ENCODE measurements around the gene UBQLN1. TPM values are rescaled to one million over a fixed set of nuclear protein-coding genes. Genes with fewer than 3 reads are reported as not detected.

UBQLN1 gene
- polyA plus RNA-seq, 1 experiment = 124 TPM

GRCh38 chr9:83701769-83702168 lies 6.0 kb downstream of the UBQLN1 start:
- Histone ChIP-seq H3K4me3 (ENCODE audit: low read depth, low read length) (no peak overlapping the region), H3K27me3 (ENCODE audit: control insufficient read depth, insufficient read depth, low read length) (no peaks in the 10 kb centered on the region), H3K9me3 (ENCODE audit: control insufficient read depth, insufficient read depth, low read length) (peaks cover 2% of the 10 kb centered on the region; the same call in 1 of the 2 replicates), H3K27ac (ENCODE audit: low read depth, low read length) (no peak overlapping the region)
- no peak for DNase-seq (ENCODE audit: low read depth, low spot score)
- TF ChIP-seq CTCF (IDR thresholded peaks at IDR 0.05; ENCODE audit: low read depth, low read length) = no peak
- CTCF ChIA-PET = no interaction called here
- POLR2A ChIA-PET = no interaction called here

- H3K27ac ChIP-seq (ENCODE audit: low read depth, low read length) = no peak overlapping the region
- ChIA-PET POLR2A (no interaction called here), CTCF (no interaction called here)
- no peak overlapping the region for H3K4me3 ChIP-seq (ENCODE audit: low read depth, low read length)
- peaks cover 2% of the 10 kb centered on the region; the same call in 1 of the 2 replicates for H3K9me3 ChIP-seq (ENCODE audit: control insufficient read depth, insufficient read depth, low read length)
- H3K27me3 ChIP-seq (ENCODE audit: control insufficient read depth, insufficient read depth, low read length) = no peaks in the 10 kb centered on the region
- no peak for DNase-seq (ENCODE audit: low read depth, low spot score)
- TF ChIP-seq CTCF (IDR thresholded peaks at IDR 0.05; ENCODE audit: low read depth, low read length) = no peak
Measured at GRCh38 chr9:83701286-83701685, 6.5 kb downstream of the UBQLN1 start.

- no peaks in the 10 kb centered on the region for H3K27me3 ChIP-seq (ENCODE audit: control insufficient read depth, insufficient read depth, low read length)
- no peaks in the 10 kb centered on the region for H3K9me3 ChIP-seq (ENCODE audit: control insufficient read depth, insufficient read depth, low read length)
- H3K4me3 ChIP-seq (ENCODE audit: low read depth, low read length) = no peak overlapping the region
- no peak overlapping the region for H3K27ac ChIP-seq (ENCODE audit: low read depth, low read length)
- DNase-seq (ENCODE audit: low read depth, low spot score) = no peak
- CTCF ChIA-PET = interaction anchor here (0.5 kb wide), 1 partner anchor 37 kb away, joined by 3 read pairs; no protein-coding TSS in a partner anchor
- POLR2A ChIA-PET = no interaction called here
- no peak for TF ChIP-seq CTCF (IDR thresholded peaks at IDR 0.05; ENCODE audit: low read depth, low read length)
Measured at GRCh38 chr9:83699615-83700014, 8.1 kb downstream of the UBQLN1 start.

- ChIA-PET CTCF (interaction anchor here (0.5 kb wide), 1 partner anchor 36 kb away, joined by 3 read pairs; no protein-coding TSS in a partner anchor), POLR2A (no interaction called here)
- DNase-seq (ENCODE audit: low read depth, low spot score) = no peak
- no peak overlapping the region for H3K27ac ChIP-seq (ENCODE audit: low read depth, low read length)
- no peak for TF ChIP-seq CTCF (IDR thresholded peaks at IDR 0.05; ENCODE audit: low read depth, low read length)
- H3K9me3 ChIP-seq (ENCODE audit: control insufficient read depth, insufficient read depth, low read length) = no peaks in the 10 kb centered on the region
- no peaks in the 10 kb centered on the region for H3K27me3 ChIP-seq (ENCODE audit: control insufficient read depth, insufficient read depth, low read length)
- H3K4me3 ChIP-seq (ENCODE audit: low read depth, low read length) = no peak overlapping the region
Measured at GRCh38 chr9:83698976-83699585, 8.7 kb downstream of the UBQLN1 start.

GRCh38 chr9:83691492-83691891 lies 16.3 kb downstream of the UBQLN1 start:
- TF ChIP-seq CTCF (IDR thresholded peaks at IDR 0.05; ENCODE audit: low read depth, low read length) = no peak
- CTCF ChIA-PET = no interaction called here
- H3K27me3 ChIP-seq (ENCODE audit: control insufficient read depth, insufficient read depth, low read length) = no peaks in the 10 kb centered on the region
- no peaks in the 10 kb centered on the region for H3K9me3 ChIP-seq (ENCODE audit: control insufficient read depth, insufficient read depth, low read length)
- H3K27ac ChIP-seq (ENCODE audit: low read depth, low read length) = no peak overlapping the region
- no peak for DNase-seq (ENCODE audit: low read depth, low spot score)
- POLR2A ChIA-PET = no interaction called here
- no peak overlapping the region for H3K4me3 ChIP-seq (ENCODE audit: low read depth, low read length)
